Coronary artery (tissue), 2 donors: ENCODE measurements around the gene DCD.
"Not testable (repeated sequence)": the region's sequence is repeated elsewhere in the genome, so short reads cannot be mapped to it uniquely, and the experiment has no call there.

Experiments
- DNase-seq: peaks from one replicate; pipeline ENCODE4 v3.0.0-alpha.2; 2017; ENCODE audit warnings: low spot score
- H3K27ac ChIP-seq, 2 donors: fragments of 200-600 bp; sonication (generic); one replicate each; pipeline ENCODE4 v1.5.1; 2016 to 2019
- H3K4me3 ChIP-seq: fragments of 200-600 bp; sonication (generic); 2 replicates; pipeline ENCODE4 v1.5.1; 2016; ENCODE audit warnings: mild to moderate bottlenecking, moderate library complexity
- TF ChIP-seq, protein P1 (sequence below): fragments of 200-600 bp; sonication (generic); IDR thresholded peaks from one replicate; pipeline ENCODE4 v1.5.1; 2019; ENCODE audit warnings: antibody characterized with exemption

The DCD gene

DNA sequence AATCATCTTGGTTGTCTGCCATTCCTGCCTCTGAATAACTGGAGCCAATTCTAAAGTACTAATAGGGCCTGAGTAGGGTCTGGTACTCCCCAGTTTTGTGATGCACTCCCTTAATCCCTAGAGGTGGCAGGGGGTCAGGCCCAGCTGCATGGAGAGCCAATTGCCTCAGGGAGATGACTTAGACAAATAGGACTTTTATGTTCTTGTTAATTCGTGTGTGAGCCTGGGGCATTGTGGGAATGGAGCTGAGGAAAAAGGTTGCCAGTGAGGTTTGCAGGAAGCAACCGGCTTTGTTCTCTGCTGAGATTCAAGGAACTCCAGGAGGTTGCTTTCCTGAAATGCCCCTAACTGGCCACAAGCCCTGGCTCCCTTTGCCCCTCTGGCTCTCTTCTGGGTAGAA is 6.8 kb upstream of the DCD start:
- Histone ChIP-seq H3K27ac (no peak overlapping the region), H3K4me3 (no peak overlapping the region)
- DNase-seq = no peak
- TF ChIP-seq, protein P1, sequence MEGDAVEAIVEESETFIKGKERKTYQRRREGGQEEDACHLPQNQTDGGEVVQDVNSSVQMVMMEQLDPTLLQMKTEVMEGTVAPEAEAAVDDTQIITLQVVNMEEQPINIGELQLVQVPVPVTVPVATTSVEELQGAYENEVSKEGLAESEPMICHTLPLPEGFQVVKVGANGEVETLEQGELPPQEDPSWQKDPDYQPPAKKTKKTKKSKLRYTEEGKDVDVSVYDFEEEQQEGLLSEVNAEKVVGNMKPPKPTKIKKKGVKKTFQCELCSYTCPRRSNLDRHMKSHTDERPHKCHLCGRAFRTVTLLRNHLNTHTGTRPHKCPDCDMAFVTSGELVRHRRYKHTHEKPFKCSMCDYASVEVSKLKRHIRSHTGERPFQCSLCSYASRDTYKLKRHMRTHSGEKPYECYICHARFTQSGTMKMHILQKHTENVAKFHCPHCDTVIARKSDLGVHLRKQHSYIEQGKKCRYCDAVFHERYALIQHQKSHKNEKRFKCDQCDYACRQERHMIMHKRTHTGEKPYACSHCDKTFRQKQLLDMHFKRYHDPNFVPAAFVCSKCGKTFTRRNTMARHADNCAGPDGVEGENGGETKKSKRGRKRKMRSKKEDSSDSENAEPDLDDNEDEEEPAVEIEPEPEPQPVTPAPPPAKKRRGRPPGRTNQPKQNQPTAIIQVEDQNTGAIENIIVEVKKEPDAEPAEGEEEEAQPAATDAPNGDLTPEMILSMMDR = no peak

DNA sequence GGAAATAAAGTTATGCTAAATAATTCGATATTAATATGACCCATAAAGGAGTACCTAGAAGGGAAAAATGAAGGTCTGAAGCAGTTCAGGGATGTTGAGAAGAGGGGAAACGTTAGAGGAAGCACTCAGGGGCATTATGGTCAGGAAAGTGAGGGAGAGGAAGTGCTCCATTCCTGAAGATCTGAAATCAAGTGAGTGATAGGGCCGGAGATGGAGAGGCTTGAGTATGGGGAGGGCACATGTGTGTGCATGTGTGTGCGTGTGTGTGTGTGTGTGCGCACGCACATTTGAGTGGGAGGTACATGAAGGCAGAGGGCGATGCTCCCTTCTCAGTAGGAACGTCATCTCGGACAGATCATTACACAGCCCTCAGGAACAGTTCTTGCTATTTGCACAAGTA is 4.9 kb upstream of the DCD start:
- no peak for DNase-seq
- no peak overlapping the region for H3K27ac ChIP-seq
- no peak overlapping the region for H3K4me3 ChIP-seq
- TF ChIP-seq, protein P1 = no peak

DNA sequence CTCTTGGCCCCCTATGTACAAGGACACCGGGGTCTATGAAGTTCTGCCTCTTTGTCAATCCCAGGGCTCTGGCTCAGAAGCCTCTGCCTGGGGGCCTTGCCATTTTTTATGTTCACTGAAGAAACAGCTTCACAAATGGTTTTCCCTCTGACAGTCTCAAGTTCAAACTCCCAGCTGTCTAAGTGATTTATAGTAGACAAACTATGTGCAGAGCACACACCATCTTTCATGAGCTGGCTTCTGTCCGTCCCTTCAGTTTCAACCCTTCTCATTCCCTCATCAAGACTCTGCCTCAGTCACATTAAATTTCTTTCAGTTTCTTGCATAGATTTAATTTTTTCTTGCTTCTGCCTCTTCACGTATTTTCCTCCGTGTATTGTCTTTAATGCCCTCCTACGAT is 2.7 kb upstream of the DCD start:
- no peak for DNase-seq
- TF ChIP-seq, protein P1 = no peak
- H3K4me3 ChIP-seq = no peak overlapping the region
- no peak overlapping the region for H3K27ac ChIP-seq

DNA sequence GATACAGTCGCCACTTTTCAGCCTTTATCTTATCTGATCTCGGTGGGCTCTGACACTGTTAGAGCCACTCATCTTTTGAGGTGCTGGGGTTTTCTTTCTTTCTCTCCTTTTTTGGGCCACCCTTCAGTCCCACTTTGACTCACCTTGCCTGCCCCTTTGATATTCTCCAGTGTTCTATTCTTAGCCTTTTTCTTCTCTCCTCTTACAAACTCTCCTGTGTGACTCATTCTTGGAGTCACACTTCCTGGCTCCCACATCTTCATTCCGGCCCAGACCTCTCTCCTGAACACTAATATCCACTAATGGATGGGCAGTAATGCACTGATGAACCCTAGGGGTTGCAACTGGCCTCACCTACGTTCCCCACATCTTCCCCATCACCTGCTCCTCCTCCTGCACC is 2.2 kb upstream of the DCD start:
- DNase-seq = no peak
- TF ChIP-seq, protein P1 = no peak
- H3K4me3 ChIP-seq = no peak overlapping the region
- H3K27ac ChIP-seq = no peak overlapping the region

DNA sequence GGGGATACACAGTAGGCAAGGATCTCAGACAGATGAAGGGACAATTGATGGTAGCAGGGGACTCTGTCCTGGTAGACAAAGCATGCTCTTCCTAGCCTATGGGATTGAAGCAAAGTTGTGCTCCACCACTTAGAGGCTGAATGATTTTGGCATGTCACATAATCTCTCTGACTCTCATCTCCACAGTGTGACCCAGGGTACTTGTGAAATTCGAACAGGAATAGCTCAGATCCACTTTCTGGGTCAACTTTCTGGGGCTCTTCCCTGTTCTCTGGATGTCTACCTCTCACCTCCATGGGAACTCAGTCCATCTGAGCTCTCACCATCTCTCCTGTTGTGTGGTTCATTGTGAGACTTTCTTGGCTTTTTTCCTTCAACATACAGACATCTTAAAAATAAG is 1.7 kb upstream of the DCD start:
- Histone ChIP-seq H3K27ac (no peak overlapping the region), H3K4me3 (no peak overlapping the region)
- TF ChIP-seq, protein P1 = no peak
- no peak for DNase-seq

DNA sequence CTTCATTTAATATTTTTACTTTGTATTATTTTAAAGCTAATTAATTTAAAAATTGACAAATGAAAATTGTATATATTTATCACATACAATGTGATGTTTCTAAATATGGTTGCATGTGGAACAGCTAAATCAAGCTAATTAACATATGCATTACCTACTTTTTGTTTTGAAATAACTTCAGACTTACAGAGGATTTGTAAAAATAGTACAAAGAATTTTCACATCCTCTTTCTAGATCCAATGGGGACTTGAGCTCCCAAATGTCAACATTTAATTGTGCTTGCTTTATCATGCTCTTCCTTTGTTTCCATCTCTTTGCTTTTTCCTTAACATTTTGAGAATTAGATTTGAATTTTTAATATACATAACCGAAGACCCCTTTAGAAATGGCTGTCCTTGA is 6.6 kb downstream of the DCD start:
- no peak for DNase-seq
- no peak overlapping the region for H3K27ac ChIP-seq
- no peak overlapping the region for H3K4me3 ChIP-seq
- TF ChIP-seq, protein P1 = no peak

DNA sequence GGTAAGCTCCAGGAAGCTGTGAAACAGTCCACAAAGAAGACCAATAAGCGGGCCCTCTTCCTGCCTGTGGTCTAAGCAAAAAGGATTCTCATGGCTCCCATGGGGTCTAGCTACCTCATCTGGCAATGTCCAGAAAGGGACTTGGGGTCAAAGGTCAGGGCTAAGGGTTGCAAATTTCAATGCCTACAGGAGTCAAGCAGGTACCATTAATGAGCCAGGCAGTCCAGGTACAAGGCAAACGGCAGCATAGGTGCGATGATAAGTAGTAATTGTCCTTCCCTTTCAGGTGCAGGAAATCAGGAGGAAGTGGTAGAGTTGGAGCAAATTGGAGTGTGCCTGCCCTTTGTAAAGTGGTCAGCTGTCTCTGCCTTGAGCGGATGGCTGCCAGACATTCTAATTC is 7.1 kb downstream of the DCD start:
- no peak for DNase-seq
- Histone ChIP-seq H3K27ac (no peak overlapping the region), H3K4me3 (no peak overlapping the region)
- TF ChIP-seq, protein P1 = no peak

DNA sequence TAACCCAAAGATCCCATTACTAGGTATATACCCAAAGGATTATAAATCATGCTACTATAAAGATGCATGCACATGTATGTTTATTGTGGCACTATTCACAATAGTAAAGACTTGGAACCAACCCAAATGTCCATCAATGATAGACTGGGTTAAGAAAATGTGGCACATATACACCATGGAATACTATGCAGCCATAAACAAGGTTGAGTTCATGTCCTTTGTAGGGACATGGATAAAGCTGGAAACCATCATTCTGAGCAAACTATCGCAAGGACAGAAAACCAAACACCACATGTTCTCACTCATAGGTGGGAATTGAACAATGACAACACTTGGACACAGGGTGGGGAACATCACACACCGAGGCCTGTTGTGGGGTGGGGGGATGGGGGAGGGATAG is 9.1 kb downstream of the DCD start:
- not testable (repeated sequence) for H3K27ac ChIP-seq, DNase-seq, H3K4me3 ChIP-seq
